GM13976 (cell line): ENCODE measurements around the gene ARMCX5.
A peak's percentile ranks its signal among the peaks of the same experiment; 100 is the strongest.

ENCODE experiments used
- DNase-seq: peaks from one replicate; pipeline ENCODE4 v3.0.0; 2012; ENCODE audit warnings: low spot score
- CTCF ChIP-seq: IDR thresholded peaks from 2 replicates; pipeline ENCODE4 v1.5.1; 2012; ENCODE audit warnings: borderline replicate concordance, mild to moderate bottlenecking; ENCODE audit not compliant: insufficient read depth; ENCODE audit errors: extremely low read depth, missing control alignments, control extremely low read depth
- in situ Hi-C: fragments of 300-500 bp; cut with MboI; formaldehyde crosslinking; loops from one replicate; pipeline ENCODE4 v1.12.0; 2022; ENCODE audit warnings: low sequenced_read_pairs, mixed read lengths, inconsistent platforms; ENCODE audit not compliant: unreplicated experiment

The ARMCX5 gene

GRCh38 chrX:102651242-102652011 lies 52.1 kb downstream of the ARMCX5 start, which contains the start of gene GPRASP1:
Gene GPRASP1 (plus strand): TSS chrX:102651483. CDS start chrX:102653914, 2,431 bp downstream.
- TF ChIP-seq CTCF = no peak
- in situ Hi-C loops = no loop called here
- DNase-seq = peak; percentile 30

- in situ Hi-C loops = no loop called here
- TF ChIP-seq CTCF = peak; percentile 39
- peak; percentile 32 for DNase-seq
These were observed 52.8 kb downstream of the ARMCX5 start for GRCh38 chrX:102652031-102652688.
